CD1c-positive myeloid dendritic cell (primary cell): ENCODE data around the gene CD320.

Experiments used
- DNase-seq: peaks from one replicate; pipeline ENCODE4 v3.0.0-alpha.2; 2016; ENCODE audit errors: extremely low spot score

Gene CD320

GRCh38 chr19:8254286-8255001 lies 53.7 kb downstream of the CD320 start:
- no peak for DNase-seq

DNA sequence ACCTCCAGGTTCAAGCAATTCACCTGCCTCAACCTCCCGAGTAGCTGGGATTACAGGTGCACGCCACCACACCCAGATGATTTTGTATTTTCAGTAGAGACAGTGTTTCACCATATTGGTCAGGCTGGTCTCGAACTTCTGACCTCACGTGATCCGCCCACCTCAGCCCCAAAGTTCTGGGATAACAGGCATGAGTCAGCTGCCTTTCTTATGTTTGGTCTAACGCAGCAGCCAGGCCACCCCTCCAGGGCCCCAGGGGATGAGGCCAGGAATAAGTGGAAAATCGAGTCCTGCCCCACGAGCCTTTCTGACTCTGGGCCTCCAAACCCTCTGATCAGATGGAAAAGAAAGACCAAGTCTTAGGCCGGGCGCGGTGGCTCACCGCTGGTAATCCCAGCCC lies 54.5 kb downstream of the CD320 start:
- DNase-seq: no peak

GRCh38 chr19:8252922-8253589 lies 55.1 kb downstream of the CD320 start:
- DNase-seq: peak; percentile 84
